Hepatocyte (in vitro differentiated cells): Measurements from ENCODE around the gene PXMP2.

Experiments
- CTCF ChIP-seq: fragments of 200-600 bp; sonication (generic); IDR thresholded peaks from 2 replicates; pipeline ENCODE4 v1.5.1; 2016; ENCODE audit warnings: antibody characterized with exemption, mild to moderate bottlenecking; ENCODE audit not compliant: poor library complexity
- EZH2phosphoT487 ChIP-seq: fragments of 200-600 bp; sonication (generic); IDR thresholded peaks from one replicate; pipeline ENCODE4 v1.6.1; 2018; ENCODE audit warnings: antibody characterized with exemption, mild to moderate bottlenecking, low read depth, moderate library complexity; ENCODE audit not compliant: unreplicated experiment, severe bottlenecking

GRCh38 chr12:132734206-132734605 is 46.8 kb downstream of the PXMP2 start:
- TF ChIP-seq CTCF (no peak), EZH2phosphoT487 (no peak)
